ENCODE measurements around the gene USP22. TPM values are rescaled to one million over a fixed set of nuclear protein-coding genes. Genes with fewer than 3 reads are reported as not detected.

Gene USP22
- polyA plus RNA-seq, 4 donors: 25.5 to 96.4 (median 48.3) TPM

DNA sequence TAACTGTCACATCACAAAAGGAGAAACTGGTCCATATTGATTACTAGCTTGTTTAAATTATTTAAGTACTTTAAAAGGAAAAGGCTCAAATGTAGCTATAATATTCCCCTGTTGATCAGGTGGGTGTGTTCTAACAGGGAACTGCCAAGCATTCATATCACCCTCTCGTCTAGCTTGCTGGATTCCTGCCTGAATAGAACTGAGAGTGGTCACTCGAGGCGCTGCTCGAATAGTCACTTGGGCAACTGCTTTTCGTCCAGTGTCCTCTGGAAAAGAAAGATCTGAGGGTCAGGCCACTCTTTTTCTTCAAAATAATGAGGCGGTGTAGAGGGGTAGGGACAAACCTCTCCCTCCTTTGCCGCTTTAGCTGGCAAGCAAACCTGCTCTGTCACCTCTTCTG is 36.4 kb upstream of the USP22 start:
- DNase-seq (no peak), FAIRE-seq (no peak)
- H3K4me3 ChIP-seq (ENCODE audit: low read depth in 1 of 3, low read length in 3 of 3): no peak overlapping the region
- 77 to 83% (median 78%) methylated on average over 7 of the region's 7 CpGs for WGBS, 3 donors
- H3K36me3 ChIP-seq (ENCODE audit: control insufficient read depth in 3 of 3, insufficient read depth in 2 of 3, low read depth in 1 of 3, low read length in 3 of 3): no peaks in the 10 kb centered on the region
- no peaks in the 10 kb centered on the region for H3K9me3 ChIP-seq (ENCODE audit: control insufficient read depth in 2 of 2, insufficient read depth in 1 of 2, low read depth in 1 of 2, low read length in 1 of 2)
- no peak overlapping the region for H3K27ac ChIP-seq (ENCODE audit: low read depth in 1 of 3, low read length in 2 of 3)
- H3K27me3 ChIP-seq (ENCODE audit: control insufficient read depth in 3 of 3, insufficient read depth in 3 of 3, low read length in 3 of 3): no peaks in the 10 kb centered on the region
- no peaks in the 10 kb centered on the region for H3K4me1 ChIP-seq (ENCODE audit: control insufficient read depth in 3 of 3, insufficient read depth in 2 of 3, low read depth in 1 of 3, low read length in 2 of 3)

DNA sequence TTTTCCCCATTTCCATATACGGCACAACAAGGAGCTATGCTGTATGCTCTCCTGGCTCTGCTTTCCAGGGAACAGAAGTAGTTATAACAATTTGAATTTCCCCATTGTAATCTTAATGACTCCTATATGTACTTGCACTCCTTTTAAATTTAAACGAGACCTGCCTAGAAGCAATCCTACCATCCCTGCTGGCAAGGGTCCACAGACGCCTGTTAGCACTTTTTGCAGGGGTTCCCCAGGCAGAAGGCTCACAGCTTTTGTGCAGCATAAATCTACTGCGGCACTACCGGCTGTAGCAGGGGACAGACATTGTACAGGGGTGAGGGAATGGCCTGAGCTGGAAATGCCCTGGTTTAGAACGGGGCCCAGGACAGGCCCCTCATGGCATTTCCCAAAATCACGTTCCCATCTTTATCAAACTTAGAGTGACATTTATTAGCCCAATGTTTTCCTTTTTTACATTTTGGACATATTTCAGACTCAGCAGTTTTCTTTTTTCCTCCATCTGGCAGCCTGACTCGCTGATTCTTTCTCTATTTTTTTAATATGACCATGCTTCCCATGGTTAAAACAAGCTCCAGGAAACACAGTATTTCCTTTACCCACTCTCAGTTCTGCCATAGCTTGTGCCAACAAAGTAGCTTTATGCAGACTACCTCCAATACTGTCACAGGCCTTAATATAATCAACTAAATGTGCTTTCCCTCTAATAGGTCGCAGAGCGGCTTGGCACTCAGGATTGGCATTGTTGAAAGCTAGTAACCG is 35.4 kb upstream of the USP22 start:
- FAIRE-seq: no peak
- no peak overlapping the region for H3K27ac ChIP-seq (ENCODE audit: low read depth in 1 of 3, low read length in 2 of 3)
- 70 to 83% (median 81%) methylated on average over 11 of the region's 11 CpGs for WGBS, 3 donors

GRCh38 chr17:21077281-21077680 is 34.5 kb upstream of the USP22 start:
- Histone ChIP-seq H3K4me1 (ENCODE audit: control insufficient read depth in 3 of 3, insufficient read depth in 2 of 3, low read depth in 1 of 3, low read length in 2 of 3) (no peaks in the 10 kb centered on the region), H3K27ac (ENCODE audit: low read depth in 1 of 3, low read length in 2 of 3) (no peak overlapping the region), H3K4me3 (ENCODE audit: low read depth in 1 of 3, low read length in 3 of 3) (no peak overlapping the region), H3K9me3 (ENCODE audit: control insufficient read depth in 2 of 2, insufficient read depth in 1 of 2, low read depth in 1 of 2, low read length in 1 of 2) (no peaks in the 10 kb centered on the region), H3K36me3 (ENCODE audit: control insufficient read depth in 3 of 3, insufficient read depth in 2 of 3, low read depth in 1 of 3, low read length in 3 of 3) (no peaks in the 10 kb centered on the region), H3K27me3 (ENCODE audit: control insufficient read depth in 3 of 3, insufficient read depth in 3 of 3, low read length in 3 of 3) (no peaks in the 10 kb centered on the region)
- 73 to 87% (median 83%) methylated on average over 2 of the region's 2 CpGs for WGBS, 3 donors
- FAIRE-seq: no peak
- no peak for DNase-seq

More for the DNA sequence above, 35.4 kb upstream of the USP22 start:
- no peaks in the 10 kb centered on the region for H3K4me1 ChIP-seq (ENCODE audit: control insufficient read depth in 3 of 3, insufficient read depth in 2 of 3, low read depth in 1 of 3, low read length in 2 of 3)
- no peaks in the 10 kb centered on the region for H3K36me3 ChIP-seq (ENCODE audit: control insufficient read depth in 3 of 3, insufficient read depth in 2 of 3, low read depth in 1 of 3, low read length in 3 of 3)
- DNase-seq: no peak
- H3K4me3 ChIP-seq (ENCODE audit: low read depth in 1 of 3, low read length in 3 of 3): no peak overlapping the region
- no peaks in the 10 kb centered on the region for H3K27me3 ChIP-seq (ENCODE audit: control insufficient read depth in 3 of 3, insufficient read depth in 3 of 3, low read length in 3 of 3)
- no peaks in the 10 kb centered on the region for H3K9me3 ChIP-seq (ENCODE audit: control insufficient read depth in 2 of 2, insufficient read depth in 1 of 2, low read depth in 1 of 2, low read length in 1 of 2)

DNA sequence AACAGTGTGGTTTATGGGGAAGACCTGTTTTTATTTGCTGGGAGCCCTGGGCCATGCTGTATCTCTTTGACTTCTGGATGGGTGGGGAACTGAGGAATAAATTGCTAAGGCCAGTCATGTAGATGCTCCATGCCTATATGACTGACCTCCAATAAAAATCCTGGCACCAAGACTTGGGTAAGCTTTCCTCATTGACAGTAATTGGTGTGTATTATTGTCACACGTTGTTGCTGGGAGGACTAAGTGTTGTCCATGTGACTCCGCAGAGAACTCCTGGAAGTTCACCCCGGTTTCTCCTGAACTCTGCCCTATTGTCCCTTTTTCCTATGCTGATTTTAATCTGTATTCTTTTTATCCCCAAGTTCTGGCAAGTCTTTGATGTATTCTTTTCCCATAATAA is 33.4 kb upstream of the USP22 start:
- H3K9me3 ChIP-seq (ENCODE audit: control insufficient read depth in 2 of 2, insufficient read depth in 1 of 2, low read depth in 1 of 2, low read length in 1 of 2): no peaks in the 10 kb centered on the region
- no peaks in the 10 kb centered on the region for H3K27me3 ChIP-seq (ENCODE audit: control insufficient read depth in 3 of 3, insufficient read depth in 3 of 3, low read length in 3 of 3)
- H3K36me3 ChIP-seq (ENCODE audit: control insufficient read depth in 3 of 3, insufficient read depth in 2 of 3, low read depth in 1 of 3, low read length in 3 of 3): no peaks in the 10 kb centered on the region
- no peak overlapping the region for H3K27ac ChIP-seq (ENCODE audit: low read depth in 1 of 3, low read length in 2 of 3)
- no peaks in the 10 kb centered on the region for H3K4me1 ChIP-seq (ENCODE audit: control insufficient read depth in 3 of 3, insufficient read depth in 2 of 3, low read depth in 1 of 3, low read length in 2 of 3)
- DNase-seq (no peak), FAIRE-seq (no peak)
- no peak overlapping the region for H3K4me3 ChIP-seq (ENCODE audit: low read depth in 1 of 3, low read length in 3 of 3)
- 43 to 71% (median 66%) methylated on average over 3 of the region's 3 CpGs for WGBS, 3 donors

GRCh38 chr17:21075739-21076085 is 32.9 kb upstream of the USP22 start:
- WGBS, 3 donors: 80 to 88% (median 87%) methylated on average over 11 of the region's 11 CpGs
- Histone ChIP-seq H3K27me3 (ENCODE audit: control insufficient read depth in 3 of 3, insufficient read depth in 3 of 3, low read length in 3 of 3) (no peaks in the 10 kb centered on the region), H3K4me3 (ENCODE audit: low read depth in 1 of 3, low read length in 3 of 3) (no peak overlapping the region), H3K9me3 (ENCODE audit: control insufficient read depth in 2 of 2, insufficient read depth in 1 of 2, low read depth in 1 of 2, low read length in 1 of 2) (no peaks in the 10 kb centered on the region), H3K4me1 (ENCODE audit: control insufficient read depth in 3 of 3, insufficient read depth in 2 of 3, low read depth in 1 of 3, low read length in 2 of 3) (no peaks in the 10 kb centered on the region), H3K27ac (ENCODE audit: low read depth in 1 of 3, low read length in 2 of 3) (no peak overlapping the region), H3K36me3 (ENCODE audit: control insufficient read depth in 3 of 3, insufficient read depth in 2 of 3, low read depth in 1 of 3, low read length in 3 of 3) (no peaks in the 10 kb centered on the region)
- FAIRE-seq (no peak), DNase-seq (no peak)

DNA sequence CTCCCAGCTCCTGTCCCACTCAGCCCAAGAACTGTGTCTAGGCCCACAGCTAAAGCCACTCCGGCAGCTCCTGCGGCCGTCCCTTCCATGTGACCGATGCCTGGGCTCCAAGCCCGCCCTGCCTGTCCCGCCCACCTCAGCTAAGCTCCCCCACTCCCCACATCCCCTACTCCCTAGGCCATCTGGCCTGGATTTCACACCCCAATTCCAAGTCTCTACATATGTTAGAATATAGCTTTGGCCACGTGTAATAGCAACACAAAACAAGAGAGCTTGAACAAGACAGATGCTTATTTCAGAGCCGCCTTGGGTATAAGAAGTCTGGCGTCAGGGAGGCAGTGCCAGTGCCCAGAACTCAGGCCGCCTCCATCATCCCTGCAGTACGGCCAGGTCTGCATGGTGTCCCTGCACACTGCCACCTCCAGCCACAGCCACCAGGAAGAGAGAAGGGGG is 30.0 kb upstream of the USP22 start:
- Histone ChIP-seq H3K4me1 (ENCODE audit: control insufficient read depth in 3 of 3, insufficient read depth in 2 of 3, low read depth in 1 of 3, low read length in 2 of 3) (no peaks in the 10 kb centered on the region), H3K27ac (ENCODE audit: low read depth in 1 of 3, low read length in 2 of 3) (no peak overlapping the region), H3K4me3 (ENCODE audit: low read depth in 1 of 3, low read length in 3 of 3) (no peak overlapping the region), H3K27me3 (ENCODE audit: control insufficient read depth in 3 of 3, insufficient read depth in 3 of 3, low read length in 3 of 3) (no peaks in the 10 kb centered on the region), H3K36me3 (ENCODE audit: control insufficient read depth in 3 of 3, insufficient read depth in 2 of 3, low read depth in 1 of 3, low read length in 3 of 3) (no peaks in the 10 kb centered on the region), H3K9me3 (ENCODE audit: control insufficient read depth in 2 of 2, insufficient read depth in 1 of 2, low read depth in 1 of 2, low read length in 1 of 2) (no peaks in the 10 kb centered on the region)
- DNase-seq: no peak
- WGBS, 3 donors: 77 to 93% (median 90%) methylated on average over 11 of the region's 11 CpGs
- no peak for FAIRE-seq

DNA sequence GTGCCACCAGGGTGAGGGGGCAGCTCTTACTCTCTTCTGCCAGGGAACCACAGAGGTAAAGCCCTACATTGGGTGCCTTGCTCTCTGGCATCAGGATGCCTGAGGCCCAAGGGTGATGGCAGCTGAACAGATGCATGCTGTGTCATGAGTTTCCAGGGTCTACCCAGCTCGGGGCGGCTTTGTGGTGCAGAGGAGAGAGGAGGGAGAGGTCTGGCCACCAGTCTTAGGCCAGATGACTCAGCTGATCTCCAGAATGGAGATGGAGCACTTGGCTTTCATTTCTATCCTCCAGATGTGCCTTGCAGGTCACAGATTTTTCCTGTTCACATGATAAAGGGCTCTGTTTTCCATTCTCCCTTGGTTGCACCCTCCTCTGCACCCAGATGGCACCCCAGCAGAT is 23.6 kb upstream of the USP22 start:
- DNase-seq: no peak
- WGBS, 3 donors: 76 to 94% (median 81%) methylated on average over 2 of the region's 2 CpGs
- Histone ChIP-seq H3K4me3 (ENCODE audit: low read depth in 1 of 3, low read length in 3 of 3) (no peak overlapping the region), H3K4me1 (ENCODE audit: control insufficient read depth in 3 of 3, insufficient read depth in 2 of 3, low read depth in 1 of 3, low read length in 2 of 3) (no peaks in the 10 kb centered on the region), H3K36me3 (ENCODE audit: control insufficient read depth in 3 of 3, insufficient read depth in 2 of 3, low read depth in 1 of 3, low read length in 3 of 3) (no peaks in the 10 kb centered on the region), H3K27me3 (ENCODE audit: control insufficient read depth in 3 of 3, insufficient read depth in 3 of 3, low read length in 3 of 3) (no peaks in the 10 kb centered on the region), H3K9me3 (ENCODE audit: control insufficient read depth in 2 of 2, insufficient read depth in 1 of 2, low read depth in 1 of 2, low read length in 1 of 2) (no peaks in the 10 kb centered on the region), H3K27ac (ENCODE audit: low read depth in 1 of 3, low read length in 2 of 3) (no peak overlapping the region)
- no peak for FAIRE-seq

- H3K4me3 ChIP-seq (ENCODE audit: low read depth in 1 of 3, low read length in 3 of 3): no peak overlapping the region
- H3K9me3 ChIP-seq (ENCODE audit: control insufficient read depth in 2 of 2, insufficient read depth in 1 of 2, low read depth in 1 of 2, low read length in 1 of 2): no peaks in the 10 kb centered on the region
- H3K36me3 ChIP-seq (ENCODE audit: control insufficient read depth in 3 of 3, insufficient read depth in 2 of 3, low read depth in 1 of 3, low read length in 3 of 3): no peaks in the 10 kb centered on the region
- DNase-seq (no peak), FAIRE-seq (no peak)
- 68 to 75% (median 71%) methylated on average over 7 of the region's 7 CpGs for WGBS, 3 donors
- no peaks in the 10 kb centered on the region for H3K27me3 ChIP-seq (ENCODE audit: control insufficient read depth in 3 of 3, insufficient read depth in 3 of 3, low read length in 3 of 3)
- no peak overlapping the region for H3K27ac ChIP-seq (ENCODE audit: low read depth in 1 of 3, low read length in 2 of 3)
- H3K4me1 ChIP-seq (ENCODE audit: control insufficient read depth in 3 of 3, insufficient read depth in 2 of 3, low read depth in 1 of 3, low read length in 2 of 3): no peaks in the 10 kb centered on the region
Measured at GRCh38 chr17:21061971-21062526, 19.2 kb upstream of the USP22 start.
